Ascending aorta (tissue), 2 donors: ENCODE results near the gene MIGA2. TPM values are rescaled to one million over a fixed set of nuclear protein-coding genes. Genes with fewer than 3 reads are reported as not detected.

Experiments used
- DNase-seq, 2 donors: peaks; one replicate each; pipeline ENCODE4 v3.0.0-alpha.2; 2019; ENCODE audit warnings: low spot score in 2 of 2
- H3K27ac ChIP-seq, 2 donors: fragments of 200-600 bp; sonication (generic); one replicate each; pipeline ENCODE4 v1.5.1; 2016 to 2017; ENCODE audit warnings: mild to moderate bottlenecking in 1 of 2
- H3K27me3 ChIP-seq: fragments of 200-600 bp; sonication (generic); one replicate; pipeline ENCODE4 v1.5.1; 2017
- H3K36me3 ChIP-seq, 2 donors: fragments of 200-600 bp; sonication (generic); one replicate each; pipeline ENCODE4 v1.5.1; 2016
- H3K4me1 ChIP-seq, 2 donors: fragments of 200-600 bp; sonication (generic); one replicate each; pipeline ENCODE4 v1.5.1; 2016 to 2017; ENCODE audit warnings: mild to moderate bottlenecking in 1 of 2
- H3K4me3 ChIP-seq, 2 donors: fragments of 200-600 bp; sonication (generic); one replicate each; pipeline ENCODE4 v1.5.1; 2016 to 2017; ENCODE audit warnings: mild to moderate bottlenecking in 1 of 2
- H3K9me3 ChIP-seq, 2 donors: fragments of 200-600 bp; sonication (generic); one replicate each; pipeline ENCODE4 v1.5.1; 2016
- CTCF ChIP-seq, 3 experiments: fragments of 200-600 bp in 2 of 3; fragments of 450-650 bp in 1 of 3; sonication (generic) in 2 of 3; IDR thresholded peaks; one replicate each; pipeline ENCODE4 v1.5.1; 2016 to 2019; ENCODE audit warnings: antibody characterized with exemption in 3 of 3, mild to moderate bottlenecking in 1 of 3, moderate library complexity in 1 of 3
- intact Hi-C: fragments of 100-400 bp; cut with DNase I; formaldehyde crosslinking; loops from one replicate; pipeline ENCODE4 v1.15.1; 2023
- total RNA-seq: library from RNA; depleted of rRNA; stranded (reverse); fragments of >200 nt; gene quantifications from one replicate; pipeline ENCODE4 v1.1.0, GENCODE V29; 2016

The MIGA2 gene
- total RNA-seq, 1 donor from 2014 or later = 39.9 TPM

- Histone ChIP-seq H3K4me1 (peaks cover 0 to 14% of the 10 kb centered on the region in 2 donors), H3K27ac (no peak overlapping the region), H3K4me3 (no peak overlapping the region), H3K36me3 (peaks cover 64 to 73% of the 10 kb centered on the region in 2 donors), H3K27me3 (no peaks in the 10 kb centered on the region), H3K9me3 (no peaks in the 10 kb centered on the region)
- intact Hi-C loops = no loop called here
- DNase-seq = no peak
- TF ChIP-seq CTCF (IDR thresholded peaks at IDR 0.05) = no peak
Measured at GRCh38 chr9:129011761-129012181, 24.7 kb upstream of the MIGA2 start.

- H3K36me3 ChIP-seq = peaks cover 64 to 76% of the 10 kb centered on the region in 2 donors
- peaks cover 0 to 8% of the 10 kb centered on the region in 2 donors for H3K4me1 ChIP-seq
- no peak overlapping the region for H3K4me3 ChIP-seq
- no peak for TF ChIP-seq CTCF (IDR thresholded peaks at IDR 0.05)
- H3K27ac ChIP-seq = no peak overlapping the region
- no peaks in the 10 kb centered on the region for H3K9me3 ChIP-seq
- intact Hi-C loops = no loop called here
- H3K27me3 ChIP-seq = no peaks in the 10 kb centered on the region
- DNase-seq = no peak
Measured at GRCh38 chr9:129012343-129012742, 24.1 kb upstream of the MIGA2 start.

GRCh38 chr9:129012893-129013448 is 23.5 kb upstream of the MIGA2 start:
- H3K27ac ChIP-seq = no peak overlapping the region
- no peak for TF ChIP-seq CTCF (IDR thresholded peaks at IDR 0.05)
- intact Hi-C loops = no loop called here
- peaks cover 64 to 77% of the 10 kb centered on the region in 2 donors for H3K36me3 ChIP-seq
- H3K9me3 ChIP-seq = no peaks in the 10 kb centered on the region
- H3K4me3 ChIP-seq = no peak overlapping the region
- H3K27me3 ChIP-seq = no peaks in the 10 kb centered on the region
- no peak for DNase-seq
- peaks cover 0 to 3% of the 10 kb centered on the region in 2 donors for H3K4me1 ChIP-seq

- Histone ChIP-seq H3K4me3 (no peak overlapping the region), H3K9me3 (no peaks in the 10 kb centered on the region), H3K27me3 (no peaks in the 10 kb centered on the region), H3K36me3 (peaks cover 64 to 77% of the 10 kb centered on the region in 2 donors), H3K4me1 (no peaks in the 10 kb centered on the region), H3K27ac (no peak overlapping the region)
- TF ChIP-seq CTCF (IDR thresholded peaks at IDR 0.05) = no peak
- intact Hi-C loops = no loop called here
- no peak for DNase-seq
Measured at GRCh38 chr9:129013674-129014073, 22.8 kb upstream of the MIGA2 start.

GRCh38 chr9:129014124-129014523 is 22.3 kb upstream of the MIGA2 start:
- TF ChIP-seq CTCF (IDR thresholded peaks at IDR 0.05) = no peak
- Histone ChIP-seq H3K27ac (no peak overlapping the region), H3K27me3 (no peaks in the 10 kb centered on the region), H3K9me3 (no peaks in the 10 kb centered on the region), H3K36me3 (peaks cover 64 to 77% of the 10 kb centered on the region in 2 donors), H3K4me1 (no peaks in the 10 kb centered on the region), H3K4me3 (no peak overlapping the region)
- intact Hi-C loops = no loop called here
- DNase-seq = no peak

- TF ChIP-seq CTCF (IDR thresholded peaks at IDR 0.05) = no peak
- intact Hi-C loops = no loop called here
- H3K27ac ChIP-seq = no peak overlapping the region
- no peaks in the 10 kb centered on the region for H3K27me3 ChIP-seq
- DNase-seq = no peak
- no peaks in the 10 kb centered on the region for H3K4me1 ChIP-seq
- H3K36me3 ChIP-seq = peaks cover 60 to 76% of the 10 kb centered on the region in 2 donors
- no peak overlapping the region for H3K4me3 ChIP-seq
- no peaks in the 10 kb centered on the region for H3K9me3 ChIP-seq
Measured at GRCh38 chr9:129014608-129015007, 21.8 kb upstream of the MIGA2 start.
